DND-41 (cell line): ENCODE data around the gene SAMD10.

Experiments
- ATAC-seq: fragments of 200-7000 bp; cut with Tn5 transposase; 3 replicates; pipeline ENCODE4 v1.9.1; 2021; ENCODE audit warnings: low read depth; ENCODE audit not compliant: insufficient read depth
- DNase-seq: peaks from one replicate; pipeline ENCODE4 v3.0.0-alpha.2; 2020
- H2AFZ ChIP-seq: 2 replicates; pipeline ENCODE4 v1.6.0; 2012; ENCODE audit warnings: low read depth, low read length
- H3K27ac ChIP-seq: 2 replicates; pipeline ENCODE4 v1.5.1; 2012; ENCODE audit warnings: low read length, inconsistent platforms
- H3K27me3 ChIP-seq: fragments of 200-600 bp; sonication (generic); 2 replicates; pipeline ENCODE4 v1.6.0; 2012; ENCODE audit warnings: low read length, mild to moderate bottlenecking, inconsistent platforms; ENCODE audit not compliant: insufficient read depth, poor library complexity
- H3K36me3 ChIP-seq: 2 replicates; pipeline ENCODE4 v1.5.1; 2012; ENCODE audit warnings: low read length, inconsistent platforms; ENCODE audit not compliant: insufficient read depth
- H3K4me1 ChIP-seq: 2 replicates; pipeline ENCODE4 v1.5.1; 2012; ENCODE audit warnings: mild to moderate bottlenecking, low read length; ENCODE audit not compliant: insufficient read depth
- H3K4me2 ChIP-seq: 2 replicates; pipeline ENCODE4 v1.6.0; 2012; ENCODE audit warnings: mild to moderate bottlenecking, moderate library complexity, low read length, inconsistent platforms; ENCODE audit not compliant: insufficient read depth
- H3K4me3 ChIP-seq, 2 experiments: fragments of 200-600 bp in 1 of 2; shearing (Covaris generic) in 1 of 2; 2 replicates each; pipeline ENCODE4 v1.5.1; 2012 to 2016; ENCODE audit warnings: inconsistent platforms in 2 of 2, low read length in 2 of 2, mild to moderate bottlenecking in 2 of 2, low read depth in 1 of 2, moderate library complexity in 1 of 2
- H3K79me2 ChIP-seq: 2 replicates; pipeline ENCODE4 v1.6.0; 2012; ENCODE audit warnings: low read length, inconsistent platforms; ENCODE audit not compliant: insufficient read depth
- H3K9ac ChIP-seq: 2 replicates; pipeline ENCODE4 v1.6.0; 2012; ENCODE audit warnings: low read depth, mild to moderate bottlenecking, inconsistent platforms, low read length, moderate library complexity
- H3K9me3 ChIP-seq: 2 replicates; pipeline ENCODE4 v1.5.1; 2012; ENCODE audit warnings: low read length, moderate library complexity, mild to moderate bottlenecking, inconsistent platforms; ENCODE audit not compliant: insufficient read depth, severe bottlenecking
- H4K20me1 ChIP-seq: 2 replicates; pipeline ENCODE4 v1.6.0; 2012; ENCODE audit warnings: low read length; ENCODE audit not compliant: insufficient read depth
- EZH2 ChIP-seq: IDR thresholded peaks from 3 replicates; pipeline ENCODE4 v1.6.1; 2012; ENCODE audit warnings: borderline replicate concordance, low read depth, mild to moderate bottlenecking, moderate library complexity, low read length, inconsistent platforms; ENCODE audit not compliant: severe bottlenecking
- TF ChIP-seq, protein P1 (sequence below): IDR thresholded peaks from 2 replicates; pipeline ENCODE4 v1.5.1; 2012; ENCODE audit warnings: borderline replicate concordance, low read length, moderate library complexity, mild to moderate bottlenecking; ENCODE audit not compliant: poor library complexity, severe bottlenecking; ENCODE audit errors: extremely low read depth

SAMD10 gene

DNA sequence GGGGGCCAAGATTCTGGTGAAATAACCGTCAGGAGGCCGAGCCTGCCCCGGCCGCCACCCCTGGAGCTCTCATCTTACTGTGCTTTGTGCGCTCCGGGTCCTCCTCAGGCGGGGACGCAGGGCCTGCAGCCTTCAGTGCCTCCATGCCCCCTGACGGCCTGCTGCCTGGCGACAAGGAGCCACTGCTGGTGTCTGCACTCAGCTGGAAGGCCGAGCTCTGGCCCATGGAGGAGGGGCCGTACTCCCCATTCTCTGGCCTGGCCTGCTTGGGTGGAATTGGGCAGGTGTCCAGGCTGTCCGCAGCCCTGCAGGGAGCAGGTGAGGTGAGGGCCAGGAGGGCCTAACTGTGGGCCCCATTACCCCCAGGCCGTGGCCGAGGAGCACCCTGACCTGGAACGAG lies 15.0 kb downstream of the SAMD10 start:
- DNase-seq: no peak
- ATAC-seq: no peak
- peaks cover 22% of the 10 kb centered on the region for H4K20me1 ChIP-seq
- H3K9ac ChIP-seq: no peak overlapping the region
- no peak overlapping the region for H3K27ac ChIP-seq
- TF ChIP-seq EZH2: no peak
- TF ChIP-seq, protein P1, sequence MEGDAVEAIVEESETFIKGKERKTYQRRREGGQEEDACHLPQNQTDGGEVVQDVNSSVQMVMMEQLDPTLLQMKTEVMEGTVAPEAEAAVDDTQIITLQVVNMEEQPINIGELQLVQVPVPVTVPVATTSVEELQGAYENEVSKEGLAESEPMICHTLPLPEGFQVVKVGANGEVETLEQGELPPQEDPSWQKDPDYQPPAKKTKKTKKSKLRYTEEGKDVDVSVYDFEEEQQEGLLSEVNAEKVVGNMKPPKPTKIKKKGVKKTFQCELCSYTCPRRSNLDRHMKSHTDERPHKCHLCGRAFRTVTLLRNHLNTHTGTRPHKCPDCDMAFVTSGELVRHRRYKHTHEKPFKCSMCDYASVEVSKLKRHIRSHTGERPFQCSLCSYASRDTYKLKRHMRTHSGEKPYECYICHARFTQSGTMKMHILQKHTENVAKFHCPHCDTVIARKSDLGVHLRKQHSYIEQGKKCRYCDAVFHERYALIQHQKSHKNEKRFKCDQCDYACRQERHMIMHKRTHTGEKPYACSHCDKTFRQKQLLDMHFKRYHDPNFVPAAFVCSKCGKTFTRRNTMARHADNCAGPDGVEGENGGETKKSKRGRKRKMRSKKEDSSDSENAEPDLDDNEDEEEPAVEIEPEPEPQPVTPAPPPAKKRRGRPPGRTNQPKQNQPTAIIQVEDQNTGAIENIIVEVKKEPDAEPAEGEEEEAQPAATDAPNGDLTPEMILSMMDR: no peak
- peak overlapping the region in 1 of 2 experiments; percentile 33; a peak in 2 of 4 replicates for H3K4me3 ChIP-seq
- peaks cover 87% of the 10 kb centered on the region for H3K36me3 ChIP-seq
- H3K4me1 ChIP-seq: peaks cover 13% of the 10 kb centered on the region
- H3K79me2 ChIP-seq: peaks cover 35% of the 10 kb centered on the region
- H2AFZ ChIP-seq: no peak overlapping the region
- H3K27me3 ChIP-seq: no peaks in the 10 kb centered on the region
- H3K9me3 ChIP-seq: peaks cover 53% of the 10 kb centered on the region
- no peak overlapping the region for H3K4me2 ChIP-seq

DNA sequence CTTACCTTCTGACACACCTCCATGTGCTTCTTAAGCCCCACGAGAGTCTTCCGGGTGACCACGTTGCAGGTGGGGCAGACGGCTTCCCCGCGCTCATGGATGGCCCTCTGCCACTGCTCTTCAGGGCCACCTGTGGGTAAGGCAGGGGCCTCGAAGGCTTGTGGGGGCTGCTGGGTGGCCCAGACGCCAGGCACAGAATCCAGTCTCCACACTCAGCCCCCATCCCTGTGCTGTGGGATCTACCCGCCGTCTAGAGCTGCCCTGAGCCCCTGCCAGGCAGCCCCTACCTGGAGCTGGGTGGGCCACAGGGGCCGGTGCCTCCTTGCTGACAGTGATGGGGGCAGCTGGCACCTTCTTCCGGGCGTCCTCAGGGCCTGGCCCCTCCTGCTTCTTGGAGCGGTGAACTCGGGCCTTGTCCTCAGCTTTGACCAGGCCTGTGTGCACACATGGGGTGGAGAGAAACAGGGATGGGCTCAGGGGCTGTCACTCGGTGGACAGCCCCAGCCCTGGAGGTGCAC lies 15.6 kb downstream of the SAMD10 start:
- Histone ChIP-seq H3K4me3 (peak overlapping the region in 1 of 2 experiments; percentile 33; a peak in 2 of 4 replicates), H3K4me1 (peaks cover 8% of the 10 kb centered on the region), H3K79me2 (peaks cover 31% of the 10 kb centered on the region), H3K27me3 (no peaks in the 10 kb centered on the region), H3K27ac (no peak overlapping the region), H3K4me2 (no peak overlapping the region), H3K9ac (no peak overlapping the region), H3K36me3 (peaks cover 88% of the 10 kb centered on the region), H4K20me1 (peaks cover 26% of the 10 kb centered on the region), H2AFZ (no peak overlapping the region), H3K9me3 (peaks cover 51% of the 10 kb centered on the region)
- DNase-seq: no peak
- ATAC-seq: no peak
- TF ChIP-seq, protein P1: no peak
- TF ChIP-seq EZH2: no peak

DNA sequence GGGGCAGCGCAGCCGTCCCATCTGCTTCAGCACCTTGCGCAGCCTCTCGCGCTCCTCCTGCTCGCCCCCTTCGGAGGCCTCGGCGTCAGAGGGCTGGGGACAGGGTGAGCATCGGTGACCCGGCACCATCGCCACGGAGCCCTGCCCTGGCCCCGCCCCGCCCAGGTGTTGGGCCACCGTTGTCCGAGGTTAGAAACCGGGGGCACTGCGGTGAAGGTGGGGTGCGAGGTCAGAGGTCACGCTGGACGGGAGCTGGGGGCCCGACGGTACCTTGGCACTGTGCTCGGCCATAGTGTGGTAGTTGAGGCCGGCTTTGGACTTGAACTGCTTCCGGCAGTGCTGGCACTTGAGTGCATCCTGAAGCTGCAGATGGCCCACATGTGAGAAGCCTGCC lies 16.1 kb downstream of the SAMD10 start:
- Histone ChIP-seq H3K36me3 (peaks cover 88% of the 10 kb centered on the region), H3K9me3 (peaks cover 46% of the 10 kb centered on the region), H3K4me3 (peak overlapping the region in 1 of 2 experiments; percentile 33; a peak in 2 of 4 replicates), H3K4me2 (no peak overlapping the region), H3K79me2 (peaks cover 26% of the 10 kb centered on the region), H3K27ac (no peak overlapping the region), H3K27me3 (no peaks in the 10 kb centered on the region), H3K9ac (no peak overlapping the region), H3K4me1 (peaks cover 4% of the 10 kb centered on the region), H2AFZ (no peak overlapping the region), H4K20me1 (peaks cover 31% of the 10 kb centered on the region)
- no peak for ATAC-seq
- DNase-seq: no peak
- TF ChIP-seq, protein P1: no peak
- no peak for TF ChIP-seq EZH2
